ENCODE measurements around the gene CCDC85C. TPM values are rescaled to one million over a fixed set of nuclear protein-coding genes. Genes with fewer than 3 reads are reported as not detected.
A peak's percentile ranks its signal among the peaks of the same experiment; 100 is the strongest.

The CCDC85C gene
- total and polyA plus RNA-seq, 9 donors: 2.1 to 28.4 (median 13.1) TPM

- whole genome bisulfite sequencing, 3 donors: 35 to 41% (median 38%) methylated on average over 11 of the region's 11 CpGs
- intact Hi-C loops (cut with DNase I): loop anchor here in 1 of 4 donors (5.0 kb wide), 2 partner anchors 37 to 63 kb away; no protein-coding TSS in a partner anchor
- H3K36me3 ChIP-seq: no peaks in the 10 kb centered on the region
- no peaks in the 10 kb centered on the region for H3K27me3 ChIP-seq
- no peaks in the 10 kb centered on the region for H3K9me3 ChIP-seq
- TF ChIP-seq CTCF (IDR thresholded peaks at IDR 0.05): no peak
- TF ChIP-seq EP300 (IDR thresholded peaks at IDR 0.05): no peak
- TF ChIP-seq POLR2A (IDR thresholded peaks at IDR 0.05): no peak
- H3K27ac ChIP-seq: peak overlapping the region in 1 of 2 donors; percentile 38
- peak; percentile 64 to 78 (median 74) for DNase-seq
- H3K4me1 ChIP-seq (ENCODE audit: insufficient read depth): peaks cover 18% of the 10 kb centered on the region
- H3K4me3 ChIP-seq: no peak overlapping the region
Measured at GRCh38 chr14:99564256-99564925, 39.6 kb downstream of the CCDC85C start.

GRCh38 chr14:99563749-99564129 lies 40.3 kb downstream of the CCDC85C start:
- WGBS, 3 donors: 61 to 87% (median 72%) methylated on average over 6 of the region's 6 CpGs
- peak in 1 of 5 donors; percentile 26 for DNase-seq
- H3K27me3 ChIP-seq: no peaks in the 10 kb centered on the region
- H3K36me3 ChIP-seq: no peaks in the 10 kb centered on the region
- peaks cover 16% of the 10 kb centered on the region for H3K4me1 ChIP-seq (ENCODE audit: insufficient read depth)
- no peak for TF ChIP-seq EP300 (IDR thresholded peaks at IDR 0.05)
- TF ChIP-seq CTCF (IDR thresholded peaks at IDR 0.05): no peak
- no peak for TF ChIP-seq POLR2A (IDR thresholded peaks at IDR 0.05)
- H3K27ac ChIP-seq: no peak overlapping the region
- H3K4me3 ChIP-seq: no peak overlapping the region
- intact Hi-C loops (cut with DNase I): loop anchor here in 1 of 4 donors (5.0 kb wide), 2 partner anchors 36 to 64 kb away; no protein-coding TSS in a partner anchor
- H3K9me3 ChIP-seq: no peaks in the 10 kb centered on the region

GRCh38 chr14:99562856-99563748 lies 40.9 kb downstream of the CCDC85C start:
- no peak overlapping the region for H3K4me3 ChIP-seq
- intact Hi-C loops (cut with DNase I): loop anchor here in 1 of 4 donors (5.0 kb wide), 2 partner anchors 36 to 64 kb away; no protein-coding TSS in a partner anchor
- peak; percentile 76 to 89 (median 82) for DNase-seq
- H3K9me3 ChIP-seq: no peaks in the 10 kb centered on the region
- H3K27me3 ChIP-seq: no peaks in the 10 kb centered on the region
- 33 to 39% (median 36%) methylated on average over 23 of the region's 23 CpGs for WGBS, 3 donors
- no peak overlapping the region for H3K27ac ChIP-seq
- H3K4me1 ChIP-seq (ENCODE audit: insufficient read depth): peaks cover 12% of the 10 kb centered on the region
- H3K36me3 ChIP-seq: no peaks in the 10 kb centered on the region
- TF ChIP-seq CTCF (IDR thresholded peaks at IDR 0.05): peak; percentile 23 to 40 (median 27)
- TF ChIP-seq POLR2A (IDR thresholded peaks at IDR 0.05): no peak
- no peak for TF ChIP-seq EP300 (IDR thresholded peaks at IDR 0.05)

- no peak overlapping the region for H3K4me3 ChIP-seq
- peaks cover 12% of the 10 kb centered on the region for H3K4me1 ChIP-seq (ENCODE audit: insufficient read depth)
- no peak for DNase-seq
- no peaks in the 10 kb centered on the region for H3K36me3 ChIP-seq
- WGBS, 3 donors: 83 to 91% (median 89%) methylated on average over 10 of the region's 10 CpGs
- no peaks in the 10 kb centered on the region for H3K27me3 ChIP-seq
- intact Hi-C loops (cut with DNase I): loop anchor here in 1 of 4 donors (5.0 kb wide), 2 partner anchors 35 to 65 kb away; no protein-coding TSS in a partner anchor
- TF ChIP-seq EP300 (IDR thresholded peaks at IDR 0.05) (no peak), CTCF (IDR thresholded peaks at IDR 0.05) (no peak), POLR2A (IDR thresholded peaks at IDR 0.05) (no peak)
- H3K27ac ChIP-seq: no peak overlapping the region
- no peaks in the 10 kb centered on the region for H3K9me3 ChIP-seq
Measured at GRCh38 chr14:99561864-99562263, 42.1 kb downstream of the CCDC85C start.

Measured in ovary (tissue), 9 donors.